Mucosa of stomach (tissue), 1 donor: ENCODE measurements around the gene TSPAN1.

ENCODE experiments used
- H3K27me3 ChIP-seq: one replicate; pipeline ENCODE4 v1.7.0; 2013; ENCODE audit warnings: mild to moderate bottlenecking, low read length; ENCODE audit not compliant: control insufficient read depth, insufficient read depth
- H3K36me3 ChIP-seq: one replicate; pipeline ENCODE4 v1.7.0; 2013; ENCODE audit warnings: low read length; ENCODE audit not compliant: control insufficient read depth, insufficient read depth
- H3K4me1 ChIP-seq: one replicate; pipeline ENCODE4 v1.7.0; 2013; ENCODE audit warnings: mild to moderate bottlenecking, low read length; ENCODE audit not compliant: control insufficient read depth, insufficient read depth
- H3K4me3 ChIP-seq: one replicate; pipeline ENCODE4 v1.7.0; 2013; ENCODE audit warnings: low read length
- H3K9ac ChIP-seq: one replicate; pipeline ENCODE4 v1.7.0; 2013; ENCODE audit warnings: mild to moderate bottlenecking, low read length, moderate library complexity
- H3K9me3 ChIP-seq: one replicate; pipeline ENCODE4 v1.7.0; 2013; ENCODE audit warnings: mild to moderate bottlenecking, low read length, moderate library complexity; ENCODE audit not compliant: control insufficient read depth
- donor health status: Pancreatic carcinoma.

The TSPAN1 gene

GRCh38 chr1:46169811-46170454 is 5.0 kb upstream of the TSPAN1 start:
- Histone ChIP-seq H3K36me3 (no peaks in the 10 kb centered on the region), H3K9ac (no peak overlapping the region), H3K4me3 (no peak overlapping the region), H3K27me3 (peaks cover 13% of the 10 kb centered on the region), H3K9me3 (no peaks in the 10 kb centered on the region), H3K4me1 (peaks cover 40% of the 10 kb centered on the region)

GRCh38 chr1:46171351-46171750 is 3.5 kb upstream of the TSPAN1 start:
- Histone ChIP-seq H3K4me1 (peaks cover 41% of the 10 kb centered on the region), H3K27me3 (peaks cover 13% of the 10 kb centered on the region), H3K36me3 (no peaks in the 10 kb centered on the region), H3K9me3 (no peaks in the 10 kb centered on the region), H3K9ac (no peak overlapping the region), H3K4me3 (no peak overlapping the region)

DNA sequence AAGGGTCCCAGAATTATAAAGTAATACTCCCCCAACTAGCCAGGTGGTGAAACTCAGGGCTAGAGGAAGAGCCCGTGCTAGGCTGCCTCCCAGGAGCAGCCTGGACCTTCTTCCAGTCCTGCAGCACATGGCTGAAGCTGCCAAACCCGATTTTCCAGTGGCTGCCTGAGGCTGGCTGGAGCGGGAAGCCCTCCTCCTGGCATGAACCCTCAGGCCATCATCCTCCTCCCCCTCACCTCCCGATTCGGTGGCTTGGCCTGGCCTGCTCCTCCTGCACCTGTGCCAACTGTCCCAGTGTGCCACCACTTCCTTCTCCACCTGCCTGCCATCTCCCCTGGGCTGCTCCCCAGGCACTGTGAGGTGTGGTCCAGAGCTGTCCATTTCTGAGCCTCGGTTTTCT is 3.0 kb upstream of the TSPAN1 start:
- H3K4me1 ChIP-seq, result peaks cover 36% of the 10 kb centered on the region
- H3K27me3 ChIP-seq, result peaks cover 9% of the 10 kb centered on the region
- no peak overlapping the region for H3K4me3 ChIP-seq
- H3K9me3 ChIP-seq, result no peaks in the 10 kb centered on the region
- no peaks in the 10 kb centered on the region for H3K36me3 ChIP-seq
- no peak overlapping the region for H3K9ac ChIP-seq

GRCh38 chr1:46172321-46172720 is 2.6 kb upstream of the TSPAN1 start:
- no peaks in the 10 kb centered on the region for H3K36me3 ChIP-seq
- no peak overlapping the region for H3K4me3 ChIP-seq
- H3K9me3 ChIP-seq, result no peaks in the 10 kb centered on the region
- peaks cover 32% of the 10 kb centered on the region for H3K4me1 ChIP-seq
- no peak overlapping the region for H3K9ac ChIP-seq
- peaks cover 5% of the 10 kb centered on the region for H3K27me3 ChIP-seq

- H3K36me3 ChIP-seq, result no peaks in the 10 kb centered on the region
- H3K4me1 ChIP-seq, result peaks cover 30% of the 10 kb centered on the region
- no peak overlapping the region for H3K4me3 ChIP-seq
- no peaks in the 10 kb centered on the region for H3K27me3 ChIP-seq
- H3K9ac ChIP-seq, result no peak overlapping the region
- H3K9me3 ChIP-seq, result no peaks in the 10 kb centered on the region
These were observed 1.5 kb upstream of the TSPAN1 start for GRCh38 chr1:46173361-46173856.

DNA sequence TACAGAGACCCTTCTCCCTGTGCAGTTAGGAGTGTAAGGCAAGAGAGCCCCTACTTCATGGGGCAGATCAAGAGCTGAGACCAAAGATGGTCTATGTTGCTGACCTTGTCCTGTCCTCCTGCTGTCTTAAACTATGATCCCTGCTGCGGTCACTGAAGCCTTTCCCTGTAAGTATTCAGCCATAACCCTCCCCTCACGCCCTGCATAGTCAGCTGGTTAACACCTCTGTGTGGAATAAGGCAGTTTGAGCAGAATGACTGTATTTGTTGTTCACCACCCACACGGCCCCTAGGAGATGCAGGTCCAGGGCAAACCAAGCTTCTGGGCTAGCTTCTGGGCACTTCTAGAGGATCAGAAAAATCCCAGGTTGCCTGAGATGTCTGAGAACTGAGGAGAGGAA is 356 bp downstream of the TSPAN1 start:
- Histone ChIP-seq H3K9ac (no peak overlapping the region), H3K4me3 (no peak overlapping the region), H3K4me1 (peaks cover 30% of the 10 kb centered on the region), H3K27me3 (no peaks in the 10 kb centered on the region), H3K9me3 (no peaks in the 10 kb centered on the region), H3K36me3 (no peaks in the 10 kb centered on the region)

DNA sequence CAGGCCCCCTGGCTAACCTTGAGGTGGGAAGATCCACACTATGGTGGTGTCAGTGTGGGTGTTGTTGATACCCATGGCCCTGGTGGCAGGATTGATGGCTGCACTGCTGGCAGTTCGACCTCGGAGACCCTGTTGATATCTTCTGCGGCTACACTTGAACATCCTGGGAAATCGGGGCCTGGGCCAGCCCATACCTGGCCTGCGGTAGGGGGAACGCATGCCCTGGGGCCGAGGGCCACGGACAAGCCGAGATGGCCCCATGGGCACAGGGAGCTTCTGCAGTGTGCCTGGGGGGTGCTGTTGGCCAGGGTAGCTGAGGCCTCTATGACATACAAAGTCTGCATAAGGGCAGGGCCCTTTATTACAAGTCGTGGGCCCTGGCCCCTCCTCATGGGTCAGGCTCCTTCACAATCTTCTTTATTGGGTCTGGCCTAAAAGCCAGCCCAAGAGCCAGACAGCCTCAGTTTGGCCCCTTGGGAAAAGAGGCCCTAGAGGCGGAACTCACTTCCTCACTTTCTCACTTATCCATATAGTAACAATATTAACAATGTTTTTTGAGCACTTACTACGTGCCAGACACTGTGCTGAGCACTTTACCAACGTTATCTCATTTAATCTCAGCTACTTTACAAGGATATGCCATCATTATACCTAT is 1.5 kb downstream of the TSPAN1 start, which contains the start of gene P3R3URF:
Gene P3R3URF (minus strand): TSS at position 278 of the 655 bp plus-strand sequence. CDS start 17 bp downstream, at position 261.
- no peaks in the 10 kb centered on the region for H3K9me3 ChIP-seq
- H3K27me3 ChIP-seq, result no peaks in the 10 kb centered on the region
- H3K4me1 ChIP-seq, result peaks cover 30% of the 10 kb centered on the region
- H3K36me3 ChIP-seq, result peaks cover 3% of the 10 kb centered on the region
- no peak within 1 kb of the TSS for H3K4me3 ChIP-seq
- H3K9ac ChIP-seq, result no peak within 1 kb of the TSS

- Histone ChIP-seq H3K9ac (no peak overlapping the region), H3K36me3 (peaks cover 10% of the 10 kb centered on the region), H3K9me3 (no peaks in the 10 kb centered on the region), H3K27me3 (no peaks in the 10 kb centered on the region), H3K4me3 (no peak overlapping the region), H3K4me1 (peaks cover 24% of the 10 kb centered on the region)
These were observed 4.5 kb downstream of the TSPAN1 start for GRCh38 chr1:46179138-46180081.

GRCh38 chr1:46180082-46180616 is 5.3 kb downstream of the TSPAN1 start:
- peak overlapping the region; percentile 93 for H3K9ac ChIP-seq
- H3K36me3 ChIP-seq, result peaks cover 17% of the 10 kb centered on the region
- H3K27me3 ChIP-seq, result no peaks in the 10 kb centered on the region
- H3K4me1 ChIP-seq, result peaks cover 24% of the 10 kb centered on the region
- H3K4me3 ChIP-seq, result peak overlapping the region; percentile 74
- no peaks in the 10 kb centered on the region for H3K9me3 ChIP-seq

- H3K4me3 ChIP-seq, result peak overlapping the region; percentile 74
- H3K4me1 ChIP-seq, result peaks cover 35% of the 10 kb centered on the region
- H3K27me3 ChIP-seq, result no peaks in the 10 kb centered on the region
- H3K9ac ChIP-seq, result peak overlapping the region; percentile 93
- no peaks in the 10 kb centered on the region for H3K9me3 ChIP-seq
- H3K36me3 ChIP-seq, result peaks cover 25% of the 10 kb centered on the region
These were observed 6.7 kb downstream of the TSPAN1 start for GRCh38 chr1:46181343-46182260.
